HG02623 (cell line): ENCODE measurements around the gene CFL2.
"Not testable (repeated sequence)": the region's sequence is repeated elsewhere in the genome, so short reads cannot be mapped to it uniquely, and the experiment has no call there.

Experiments used
- ATAC-seq: cut with Tn5 transposase; IDR thresholded peaks from one replicate; pipeline ENCODE4 v1.9.1; 2021; ENCODE audit warnings: moderate library complexity; ENCODE audit not compliant: unreplicated experiment

CFL2 gene

DNA sequence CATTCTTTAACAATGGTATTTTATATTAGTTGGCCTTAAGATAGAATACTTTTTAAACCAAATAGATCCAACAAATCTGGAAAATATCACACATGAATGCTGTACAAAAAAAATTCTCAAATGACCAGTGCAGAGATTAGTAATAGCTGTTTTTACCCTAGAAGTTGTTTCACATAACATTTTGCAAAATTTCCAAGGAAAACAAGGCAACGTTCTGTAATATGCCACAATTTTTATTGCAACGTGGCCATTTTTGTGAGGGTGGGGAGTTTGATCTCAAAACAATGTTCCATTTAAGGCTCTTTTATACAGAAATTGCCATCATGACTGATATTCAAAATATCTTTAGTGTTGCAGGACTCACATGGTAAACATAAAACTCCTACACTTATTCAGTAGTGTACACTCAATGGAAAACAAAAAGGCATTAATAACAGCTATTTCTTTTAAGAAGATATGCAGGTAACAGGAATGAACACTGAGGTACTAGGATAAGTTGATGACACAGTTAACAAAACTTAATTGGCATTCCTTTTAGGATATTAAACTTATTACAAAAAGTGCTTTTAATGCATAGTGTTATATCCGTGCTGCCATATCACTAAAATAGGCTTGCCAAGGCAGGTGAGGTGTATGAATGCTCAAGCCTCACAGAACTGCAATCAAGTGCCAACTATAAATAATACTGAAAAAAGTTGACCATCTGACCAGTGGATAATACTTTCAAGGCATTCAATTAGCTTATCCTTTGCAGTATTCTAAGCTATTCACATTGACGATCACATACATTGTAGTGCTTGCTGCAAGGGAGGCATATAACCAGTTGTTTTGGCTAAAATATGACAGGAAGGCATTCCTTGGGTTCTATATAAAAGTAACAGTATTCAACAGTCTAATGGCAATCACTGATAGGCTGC, 2.3 kb downstream of the CFL2 start:
- no peak for ATAC-seq

DNA sequence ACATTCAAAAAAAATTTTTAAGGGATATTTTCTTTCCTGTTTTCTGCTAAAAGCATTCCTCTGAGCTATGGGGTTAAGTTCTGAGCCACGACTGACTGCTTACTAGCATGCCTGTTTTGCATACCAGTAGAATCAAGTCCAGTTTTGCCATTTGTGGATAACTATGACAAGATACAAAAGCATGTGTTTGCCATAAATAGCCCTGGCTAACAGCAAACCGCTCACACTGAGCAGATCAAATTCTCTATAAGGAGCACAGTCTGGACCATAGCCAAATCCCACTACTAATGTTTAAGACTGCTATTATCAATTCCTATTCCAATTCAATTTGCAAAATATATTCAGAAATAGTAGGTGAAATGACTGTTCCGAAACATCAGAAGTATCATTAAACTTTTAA, 3.2 kb downstream of the CFL2 start:
- peak; percentile 36 for ATAC-seq

DNA sequence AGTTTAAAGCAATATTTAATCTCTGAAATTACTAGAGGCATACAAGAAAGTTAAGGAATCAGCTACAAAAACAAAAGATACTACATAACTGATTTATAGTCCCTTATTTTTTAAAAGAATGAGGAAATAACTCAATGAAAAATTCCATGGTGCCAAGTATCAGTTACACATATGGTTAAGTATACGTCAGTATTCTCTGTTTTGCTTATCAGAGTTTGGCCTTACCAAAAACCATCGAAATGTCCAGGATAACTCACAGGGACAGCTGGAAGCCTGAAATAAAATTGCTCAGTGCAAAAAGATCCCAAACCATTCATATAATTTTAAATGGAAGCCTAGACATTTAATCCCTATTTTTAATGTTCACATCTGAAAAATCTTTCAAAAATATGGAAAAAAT, 3.6 kb downstream of the CFL2 start:
- ATAC-seq = no peak

DNA sequence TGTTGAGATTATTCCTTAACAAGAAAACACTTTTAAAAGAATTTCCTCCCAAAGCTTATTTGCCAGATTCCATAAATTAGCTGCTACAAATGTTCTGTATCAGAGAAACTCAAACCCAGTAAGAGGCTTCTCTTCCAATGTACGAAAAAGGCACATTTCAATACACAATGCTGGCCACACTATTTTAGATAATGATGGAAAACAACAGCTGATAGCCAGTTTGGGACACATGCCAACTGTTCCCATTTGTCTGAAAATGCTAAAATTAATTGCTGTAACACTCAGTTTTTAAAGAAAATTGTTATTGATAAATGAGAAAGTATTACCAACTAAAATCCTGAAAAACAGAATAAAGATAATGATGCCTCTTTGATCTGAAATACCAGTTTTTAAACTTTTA, 4.4 kb downstream of the CFL2 start:
- no peak for ATAC-seq

DNA sequence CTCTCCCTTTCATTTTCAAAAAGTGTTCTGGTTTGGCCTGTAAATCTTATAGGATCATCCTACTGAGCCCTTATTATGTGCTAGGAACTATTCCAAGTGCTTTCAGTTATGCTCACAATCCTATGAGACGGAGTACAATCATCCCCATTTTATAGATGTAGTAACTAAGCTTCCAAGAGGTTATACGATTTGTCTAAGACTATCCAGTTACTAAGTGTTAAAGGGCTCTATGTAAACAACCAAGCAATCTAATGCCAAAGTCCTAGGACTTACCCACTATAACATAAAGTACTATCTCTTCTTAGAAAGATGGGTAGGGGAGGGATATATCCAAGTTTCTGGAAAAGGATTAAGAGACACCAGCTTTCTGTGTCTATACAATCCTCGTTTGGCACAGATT, 6.7 kb downstream of the CFL2 start:
- no peak for ATAC-seq

DNA sequence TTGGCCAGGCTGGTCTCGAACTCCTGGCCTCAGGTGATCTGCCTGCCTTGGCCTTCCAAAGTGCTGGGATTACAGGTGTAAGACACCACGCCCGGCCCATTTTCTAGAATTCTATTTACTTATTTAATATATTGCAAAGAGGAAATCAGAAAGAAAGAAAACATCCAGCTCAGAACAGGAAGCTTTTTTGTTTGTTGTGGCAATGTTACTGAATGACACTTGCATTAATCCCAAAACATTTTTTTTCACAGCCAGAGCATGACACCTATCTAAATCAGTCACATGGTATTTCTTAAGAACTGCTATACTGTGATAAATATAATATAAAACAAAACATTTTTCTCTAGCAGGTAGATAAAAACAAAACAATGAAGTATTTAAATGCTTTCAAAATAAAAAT, 12.6 kb downstream of the CFL2 start:
- no peak for ATAC-seq

DNA sequence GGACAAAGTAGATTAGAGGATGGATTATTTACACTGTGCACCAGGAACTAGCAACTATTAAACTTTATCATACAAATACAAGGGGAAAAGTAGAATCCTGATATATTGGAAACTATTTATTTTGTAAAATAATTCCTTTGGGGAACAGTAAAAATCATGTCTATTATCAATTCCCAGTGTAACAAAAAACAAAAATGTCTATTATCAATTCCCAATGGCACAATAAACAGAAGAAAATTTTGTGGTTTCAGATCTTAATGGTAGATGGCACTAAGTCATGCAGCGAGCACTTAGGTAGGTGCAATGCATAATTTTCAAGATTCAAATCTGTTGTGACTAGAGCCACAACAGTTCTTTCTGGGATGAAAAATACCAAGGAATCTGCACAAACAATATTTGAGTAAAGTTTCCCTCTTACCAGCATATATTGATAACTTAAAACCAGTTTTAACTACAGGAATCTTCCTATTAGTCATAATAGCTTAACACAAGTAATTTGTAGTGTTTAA, 13.7 kb downstream of the CFL2 start:
- ATAC-seq = no peak

DNA sequence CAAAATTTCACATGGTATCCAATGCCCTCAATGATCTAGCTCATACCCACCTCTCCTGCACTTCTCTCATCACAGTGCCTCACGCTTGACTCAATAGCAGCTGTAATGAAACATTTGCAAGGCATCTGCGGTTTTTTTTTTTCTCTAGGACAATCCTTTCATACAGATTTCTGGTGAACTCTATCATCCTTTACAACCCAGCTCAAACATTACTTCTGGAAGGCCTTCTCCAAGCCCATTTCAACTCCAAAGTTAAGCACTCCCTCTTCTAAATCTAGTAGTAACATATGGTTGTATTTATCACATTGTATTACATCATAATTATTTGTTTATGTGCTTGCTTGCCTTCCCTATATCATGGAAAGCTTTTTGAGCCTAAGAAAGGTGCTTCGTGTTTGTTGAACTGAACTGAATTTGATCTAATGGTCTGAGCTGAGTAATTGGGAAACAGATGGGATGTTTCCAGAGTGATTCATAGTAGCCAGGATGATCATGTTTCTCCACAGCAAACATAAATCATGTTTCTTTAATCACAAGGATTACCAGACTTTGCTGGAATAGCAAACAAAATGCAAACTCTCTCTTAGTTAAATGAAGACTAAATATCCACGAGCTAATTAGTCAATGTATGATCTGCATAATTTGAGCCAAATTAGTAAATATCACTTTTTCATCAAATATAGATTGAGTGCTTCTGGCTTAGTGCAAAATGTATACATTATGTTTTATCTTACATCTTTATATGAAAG, 14.3 kb downstream of the CFL2 start:
- ATAC-seq = no peak

DNA sequence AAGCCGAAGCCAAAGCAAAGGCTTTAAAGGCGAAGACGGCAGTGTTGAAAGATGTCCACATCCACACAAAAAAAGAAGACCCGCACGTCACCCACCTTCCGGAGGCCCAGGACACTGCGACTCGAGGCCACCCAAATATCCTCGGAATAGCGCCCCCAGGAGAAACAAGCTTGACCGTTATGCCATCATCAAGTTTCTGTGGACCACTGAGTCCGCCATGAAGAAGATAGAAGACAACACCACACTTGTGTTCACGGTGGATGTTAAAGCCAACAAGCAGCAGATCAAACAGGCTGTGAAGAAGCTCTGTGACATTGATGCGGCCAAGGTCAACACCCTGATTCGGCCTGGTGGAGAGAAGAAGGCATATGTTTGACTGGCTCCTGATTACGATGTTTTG, 20.2 kb downstream of the CFL2 start:
- ATAC-seq = not testable (repeated sequence)

DNA sequence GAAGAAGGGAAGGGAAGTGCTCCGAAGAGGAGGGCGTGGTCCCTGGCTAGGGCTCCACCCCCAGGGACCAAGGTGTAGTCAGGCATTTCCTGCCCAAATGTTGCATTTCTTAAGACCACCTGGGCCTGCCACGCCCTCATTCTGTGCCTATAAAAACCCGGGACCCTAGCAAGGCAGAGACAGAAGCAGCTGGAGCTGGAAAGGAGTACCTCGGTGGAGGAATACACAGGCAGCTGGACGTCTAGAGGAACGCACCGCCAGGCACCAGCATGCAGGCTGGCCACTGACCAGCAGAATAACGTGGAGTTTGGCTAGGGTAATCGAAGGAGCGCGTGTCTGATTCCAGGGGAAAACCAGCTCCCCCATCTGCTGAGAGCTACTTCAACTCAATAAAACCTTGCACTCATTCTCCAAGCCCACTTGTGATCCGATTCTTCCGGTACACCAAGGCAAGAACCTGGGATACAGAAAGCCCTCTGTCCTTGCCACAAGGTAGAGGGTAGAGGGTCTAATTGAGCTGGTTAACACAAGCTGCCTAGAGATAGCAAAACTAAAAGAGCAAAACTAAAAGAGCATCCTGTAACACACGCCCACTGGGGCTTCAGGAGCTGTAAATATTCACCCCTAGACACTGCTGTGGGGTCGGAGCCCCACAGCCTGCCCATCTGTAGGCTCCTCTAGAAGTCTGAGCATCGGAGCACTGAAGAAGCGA, 21.0 kb downstream of the CFL2 start:
- ATAC-seq = no peak

DNA sequence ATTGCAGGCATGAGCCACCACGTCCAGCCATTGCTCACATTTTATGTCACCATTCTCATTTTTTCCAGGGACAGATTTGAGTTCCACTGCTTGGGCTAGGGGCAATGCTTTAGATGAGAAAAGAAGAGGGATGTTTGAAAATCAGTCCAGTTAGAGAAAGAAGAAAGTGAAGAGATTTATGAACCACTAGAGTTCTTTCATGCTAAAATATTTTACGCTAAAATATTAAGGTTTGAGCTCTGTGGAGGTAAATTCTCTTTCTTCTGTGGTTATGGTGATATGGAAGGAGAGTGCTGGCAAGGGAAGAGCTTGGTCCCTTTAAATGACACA, 21.5 kb downstream of the CFL2 start:
- no peak for ATAC-seq

DNA sequence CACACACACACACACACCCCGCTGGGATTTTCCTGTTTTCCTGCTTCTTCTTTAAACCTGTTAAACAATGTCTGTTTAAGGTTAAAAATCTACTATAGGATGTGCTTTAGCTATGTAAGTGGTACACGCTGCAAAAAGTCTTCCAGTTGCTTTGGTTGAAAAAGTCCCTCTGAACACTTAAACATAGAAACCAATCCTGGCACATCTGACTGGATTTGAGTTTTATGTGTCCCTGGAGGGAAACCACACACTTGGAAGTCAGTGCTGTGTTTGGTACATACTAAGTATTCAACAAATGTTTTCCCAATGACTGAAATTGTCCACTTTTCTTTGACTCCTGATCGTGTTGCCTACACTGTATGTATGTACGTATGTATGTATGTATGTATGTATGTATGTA, 22.0 kb downstream of the CFL2 start:
- no peak for ATAC-seq

DNA sequence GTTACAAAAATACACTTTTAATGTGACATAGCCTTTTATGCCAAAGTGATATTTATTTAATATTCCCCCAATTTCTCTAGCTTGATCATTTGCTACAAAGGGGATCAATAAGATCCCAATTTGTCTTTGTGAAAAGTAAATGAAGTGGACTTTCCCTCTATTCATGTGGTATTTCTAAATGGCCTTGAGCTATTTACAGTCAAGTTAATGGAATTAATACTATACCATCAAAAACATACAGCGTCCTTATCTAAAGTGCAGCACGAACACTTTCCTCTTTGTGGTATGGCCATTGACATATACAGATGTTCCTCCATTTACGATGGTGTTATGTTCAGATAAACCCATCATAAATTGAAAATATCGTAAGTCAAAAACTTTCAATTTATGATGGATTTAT, 23.2 kb downstream of the CFL2 start:
- ATAC-seq = no peak

DNA sequence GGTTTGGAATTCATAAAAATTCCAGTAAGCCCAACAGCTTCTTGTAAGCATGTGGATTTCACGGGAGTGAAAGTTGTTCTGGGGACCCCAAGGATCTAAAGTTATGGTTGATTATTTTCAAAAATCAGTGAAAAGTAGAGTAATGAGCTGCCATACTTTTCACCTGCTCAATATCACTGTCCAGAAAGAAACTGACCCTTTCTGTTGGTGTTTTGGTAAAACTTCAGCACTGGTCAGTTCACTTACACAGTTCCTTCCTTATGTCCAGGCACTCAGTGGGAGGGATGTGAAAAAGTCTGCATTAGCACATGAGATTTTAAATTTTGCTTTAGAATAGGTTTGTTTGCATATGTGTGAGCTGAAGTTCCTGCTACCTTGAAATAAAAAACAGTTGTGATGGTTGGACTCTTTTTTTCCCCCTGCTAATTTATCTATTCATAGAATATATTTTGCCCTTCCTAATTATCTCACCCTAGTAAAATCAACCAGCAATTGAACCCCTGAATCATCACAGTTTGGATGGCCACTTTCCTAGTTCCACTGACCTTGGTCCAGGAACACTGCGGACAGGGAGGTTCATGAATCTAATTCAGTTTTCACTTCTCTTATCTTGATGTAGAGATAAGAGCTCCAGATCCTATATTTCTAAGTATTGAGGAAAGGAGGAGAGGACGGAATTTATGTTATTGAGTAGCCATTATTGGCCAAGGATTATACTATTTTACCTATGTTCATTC, 25.8 kb downstream of the CFL2 start:
- ATAC-seq = no peak

DNA sequence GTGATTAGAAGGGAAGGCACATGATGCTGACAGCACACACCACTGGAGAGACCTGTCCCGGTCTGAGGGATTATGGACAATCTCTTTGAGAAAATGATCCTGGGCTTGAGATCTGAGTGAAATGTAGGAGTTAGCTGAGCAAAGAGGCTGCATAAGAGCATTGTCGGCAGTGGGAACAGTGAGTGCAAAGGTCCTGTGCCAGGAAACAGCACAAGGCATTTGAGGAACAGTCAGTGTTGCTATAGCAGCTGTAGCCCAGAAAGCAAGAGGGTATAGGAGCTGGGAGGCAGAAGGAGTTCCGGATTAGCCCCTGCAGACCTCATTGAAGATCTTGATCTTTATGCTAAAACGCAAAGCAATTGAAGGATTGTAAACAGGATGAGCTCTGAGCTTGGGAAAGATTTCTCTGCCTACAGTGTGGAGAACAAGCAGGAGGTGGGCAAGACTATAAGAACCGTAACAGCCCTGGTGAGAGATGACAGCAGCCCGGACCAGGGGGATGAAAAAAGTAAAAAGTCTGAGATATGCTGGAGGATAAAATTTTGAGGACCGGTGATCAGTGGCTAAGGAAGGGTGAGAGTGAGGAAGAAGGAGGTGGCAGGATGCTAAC, 28.5 kb downstream of the CFL2 start:
- no peak for ATAC-seq

DNA sequence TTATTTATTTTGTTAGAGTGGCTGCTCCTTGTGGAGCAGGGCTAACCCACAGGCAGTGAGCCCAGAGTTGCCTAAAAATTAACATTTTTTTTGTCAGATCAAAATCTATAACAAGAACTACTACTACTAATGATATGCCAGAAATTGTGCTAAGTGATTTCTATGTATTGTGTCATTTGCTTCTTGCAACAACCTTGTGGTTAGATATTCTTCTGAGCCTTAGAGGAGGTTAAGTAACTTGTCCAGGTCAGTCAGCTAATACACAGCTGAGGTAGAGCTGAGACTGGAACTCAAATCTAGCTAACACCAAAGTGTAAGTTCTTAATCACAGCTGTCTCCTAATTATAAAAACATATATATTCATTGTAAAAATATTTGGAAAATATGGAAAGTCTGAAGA, 29.8 kb downstream of the CFL2 start:
- ATAC-seq = no peak

DNA sequence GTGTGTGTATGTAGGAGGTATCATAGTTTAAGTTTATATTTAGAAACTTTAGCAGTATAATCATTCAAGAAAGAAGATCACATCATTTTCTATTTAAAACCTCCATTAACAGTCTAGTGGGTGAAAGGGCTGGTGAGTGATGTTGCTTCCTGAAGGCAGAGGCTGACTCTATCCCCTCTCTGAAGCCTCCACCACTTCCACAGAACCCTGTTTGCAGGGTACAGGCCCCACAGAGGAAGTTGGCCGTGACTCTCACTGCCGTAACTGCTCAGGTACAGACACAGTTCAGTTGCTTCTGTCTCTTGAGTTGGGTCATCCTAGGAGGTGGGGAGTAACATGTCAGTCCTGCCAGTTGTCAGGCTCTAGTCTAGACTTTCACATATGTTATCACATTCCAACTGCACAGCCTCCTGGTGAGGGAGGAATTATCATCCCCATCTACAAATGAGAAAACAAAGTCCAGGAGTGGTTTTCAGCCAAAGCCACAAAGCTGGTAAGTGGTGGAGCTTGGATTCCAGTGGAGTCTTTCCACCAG, 31.5 kb downstream of the CFL2 start:
- ATAC-seq = no peak

DNA sequence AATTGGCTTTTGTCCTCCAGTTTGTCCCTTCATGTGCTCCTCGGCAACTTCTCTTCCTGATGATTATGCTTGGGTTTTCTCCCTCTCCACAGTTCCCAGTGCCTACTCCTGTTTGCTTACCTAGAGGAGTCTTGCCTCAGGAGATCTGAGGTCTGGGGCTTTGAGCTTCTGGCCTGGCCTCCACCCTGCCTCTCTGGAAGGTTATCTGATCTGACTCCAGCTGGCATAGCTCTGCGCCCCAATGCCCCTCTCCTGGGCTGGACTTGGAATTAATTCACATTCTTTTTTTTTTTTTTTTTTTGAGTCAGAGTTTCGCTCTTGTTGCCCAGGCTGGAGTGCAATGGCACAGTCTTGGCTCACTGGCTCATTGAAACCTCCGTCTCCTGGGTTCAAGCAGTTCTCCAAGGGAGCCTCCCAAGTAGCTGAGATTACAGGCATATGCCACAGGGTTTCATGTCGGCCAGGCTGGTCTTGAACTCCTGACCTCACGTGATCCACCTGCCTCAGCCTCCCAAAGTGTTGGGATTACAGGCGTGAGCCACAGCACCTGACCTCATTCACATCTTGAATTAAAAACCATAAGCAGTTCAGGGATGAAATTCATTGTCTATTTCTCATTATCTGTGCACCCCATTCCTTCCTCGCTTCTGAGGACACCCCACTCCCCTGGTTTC, 33.5 kb downstream of the CFL2 start:
- no peak for ATAC-seq

DNA sequence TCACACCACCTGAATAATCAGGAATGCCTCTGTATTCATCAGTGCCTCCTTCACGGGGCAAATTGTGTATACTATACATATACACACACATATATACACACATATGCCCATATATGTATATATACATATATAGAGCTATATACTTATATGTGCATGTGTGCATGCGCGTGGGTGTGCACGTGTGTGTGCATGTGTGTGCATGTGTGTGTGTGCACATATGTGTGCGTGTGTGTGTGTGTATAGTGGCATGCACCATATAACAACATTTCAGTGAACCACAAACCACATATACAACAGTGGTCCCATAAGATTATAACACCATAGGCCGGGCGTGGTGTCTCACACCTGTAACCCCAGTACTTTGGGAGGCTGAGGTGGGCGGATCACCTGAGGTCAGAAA, 35.7 kb downstream of the CFL2 start:
- ATAC-seq = no peak

DNA sequence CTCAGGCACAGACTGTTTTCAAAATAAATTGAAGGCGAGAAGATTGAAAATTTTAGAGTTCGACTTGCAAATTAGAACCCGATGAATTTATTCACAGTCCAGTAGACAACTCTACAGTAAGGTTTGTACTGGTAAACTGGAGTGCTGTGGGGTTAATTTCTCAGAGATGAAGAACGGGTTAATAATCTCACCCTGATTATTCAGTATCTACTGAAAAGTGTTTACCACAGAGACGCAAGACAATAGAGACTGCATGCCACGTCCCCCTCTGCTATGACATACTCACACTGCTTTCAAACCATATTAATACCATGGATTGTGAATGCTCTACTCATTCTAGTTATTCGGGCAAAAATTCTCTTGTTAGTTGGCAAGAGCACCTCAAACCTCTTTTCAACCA, 36.1 kb downstream of the CFL2 start:
- no peak for ATAC-seq
